HG02610 (cell line): Measurements from ENCODE around the gene MTCH1.

Experiments used
- ATAC-seq: cut with Tn5 transposase; IDR thresholded peaks from one replicate; pipeline ENCODE4 v1.9.1; 2021; ENCODE audit warnings: mild to moderate bottlenecking, moderate library complexity; ENCODE audit not compliant: unreplicated experiment

MTCH1 gene

DNA sequence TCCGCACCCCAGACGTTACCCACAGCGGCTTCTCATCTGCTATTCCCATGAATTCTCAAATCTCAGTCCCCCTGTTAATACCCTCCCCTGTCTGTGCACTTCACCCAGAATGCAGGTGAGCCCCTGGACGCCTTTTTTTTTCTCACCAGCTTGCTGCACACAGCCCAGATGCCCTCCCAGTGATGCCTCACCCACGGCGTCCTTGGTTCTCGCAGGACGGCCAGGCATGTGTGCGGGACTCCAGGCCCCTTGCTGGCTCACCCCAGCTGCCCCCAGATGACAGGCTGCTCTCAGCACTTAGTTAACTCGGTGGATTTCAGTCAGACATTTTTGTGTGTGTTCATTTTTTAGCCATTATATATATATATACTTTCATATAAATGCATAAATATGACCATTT lies 56.8 kb downstream of the MTCH1 start:
- no peak for ATAC-seq

- ATAC-seq, result no peak
Measured at GRCh38 chr6:36928547-36928918, 57.5 kb downstream of the MTCH1 start.

GRCh38 chr6:36927691-36928546 lies 58.1 kb downstream of the MTCH1 start:
- ATAC-seq, result no peak

DNA sequence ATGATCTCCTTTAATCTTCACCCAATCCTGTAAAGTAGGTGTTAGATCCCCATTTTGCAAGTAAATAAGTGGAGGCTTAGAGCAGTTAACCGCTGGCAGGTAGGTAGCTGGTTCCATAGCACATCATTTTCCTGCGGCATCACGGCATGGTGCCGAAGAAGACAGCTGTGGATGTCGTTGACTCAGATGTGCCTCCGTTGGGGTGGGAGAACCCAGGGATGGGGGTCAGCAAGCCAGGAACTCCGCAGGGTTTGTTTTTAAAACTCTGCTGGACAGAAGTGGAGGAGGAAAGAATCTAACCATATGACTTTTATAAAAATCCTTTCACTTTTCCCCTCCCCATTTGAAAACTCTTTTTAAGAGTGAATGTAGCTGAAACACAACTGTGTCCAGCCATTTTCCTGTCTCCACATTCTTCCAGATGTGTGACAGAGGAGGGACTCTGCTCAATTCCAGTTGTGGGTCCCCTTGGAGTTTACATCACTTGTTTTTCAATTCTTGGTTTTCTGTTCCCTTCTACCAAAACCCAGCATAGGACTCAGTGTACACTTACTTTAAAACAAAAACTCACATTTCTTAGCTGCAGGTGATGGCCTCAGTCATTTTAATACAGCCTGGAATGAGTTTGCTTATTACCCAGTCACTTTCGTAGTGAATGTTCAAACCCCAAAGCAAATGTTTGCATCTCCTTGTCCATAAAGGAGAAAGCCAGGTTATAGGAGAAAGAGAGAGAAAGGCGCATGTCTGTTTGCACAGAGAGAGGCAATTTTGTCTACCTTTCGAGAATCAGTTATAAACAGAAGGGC lies 59.1 kb downstream of the MTCH1 start:
- ATAC-seq, result no peak

DNA sequence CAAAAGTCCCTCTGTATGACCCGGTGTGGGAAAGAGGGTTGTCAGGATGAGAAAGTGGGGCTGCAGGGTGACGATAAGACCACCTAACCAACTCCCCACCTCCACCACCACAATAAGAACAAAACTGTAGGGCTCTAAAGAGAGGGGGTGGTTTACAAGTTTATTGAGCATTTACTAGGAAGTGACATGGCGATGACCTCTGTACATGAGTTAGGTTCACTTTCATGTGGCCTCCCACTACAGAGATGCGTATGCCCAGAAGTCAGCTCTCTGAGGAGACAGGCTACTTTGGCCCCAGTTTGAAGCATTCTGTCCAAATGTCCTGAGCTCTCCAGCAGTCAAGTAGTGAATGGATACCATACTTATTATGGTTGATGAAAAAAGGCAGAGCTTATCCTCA lies 60.2 kb downstream of the MTCH1 start:
- ATAC-seq, result no peak

DNA sequence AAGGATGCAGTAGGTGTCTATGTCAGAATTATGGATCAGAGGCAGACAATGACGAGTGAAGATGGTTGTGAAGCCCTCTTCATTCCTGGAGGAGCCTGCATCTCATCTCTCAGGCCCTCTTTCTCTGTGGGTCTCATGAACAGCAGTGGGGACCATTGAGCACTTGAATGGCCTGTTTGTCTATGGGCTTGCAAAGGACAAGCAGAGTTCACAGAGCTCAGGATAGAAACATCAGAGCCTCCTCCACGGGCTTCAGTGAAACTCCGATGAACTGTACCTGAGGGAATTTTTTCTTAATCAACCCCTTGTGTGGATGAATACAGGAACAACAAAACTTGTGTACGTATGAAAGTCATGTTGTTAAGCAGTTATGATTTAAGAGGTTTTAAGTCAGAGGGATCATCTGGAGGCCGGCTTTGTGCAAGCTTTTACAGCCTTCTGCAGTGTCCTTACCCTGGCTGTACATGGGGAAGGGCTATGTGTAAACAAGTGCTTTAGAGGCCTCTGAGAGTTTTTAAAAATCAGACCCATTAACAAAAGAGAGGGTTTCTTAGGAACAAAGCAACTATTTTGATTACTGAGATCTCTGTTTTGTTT lies 61.1 kb downstream of the MTCH1 start:
- no peak for ATAC-seq

DNA sequence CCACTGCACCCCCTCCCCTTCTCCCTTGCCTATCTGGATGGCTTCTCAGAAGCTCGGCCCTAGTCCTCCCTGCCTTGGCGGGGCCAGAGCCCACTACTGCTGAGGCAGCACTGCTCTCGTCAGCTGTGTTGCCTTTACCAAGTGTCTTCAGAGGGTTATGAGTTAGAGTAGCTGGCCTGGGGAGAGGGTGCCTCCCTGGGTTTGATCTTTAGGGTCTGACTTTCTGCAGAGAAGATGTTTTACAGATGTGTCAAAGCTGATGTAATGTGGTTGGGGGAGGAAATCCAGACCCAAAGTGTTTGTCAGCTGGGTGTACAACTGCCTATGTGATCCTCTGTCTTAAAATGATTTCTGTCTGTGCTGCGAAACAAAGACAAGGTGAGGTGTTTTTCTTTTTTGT lies 61.9 kb downstream of the MTCH1 start:
- ATAC-seq, result no peak

GRCh38 chr6:36920546-36920945 lies 65.5 kb downstream of the MTCH1 start:
- ATAC-seq, result no peak

GRCh38 chr6:36920049-36920448 lies 65.9 kb downstream of the MTCH1 start:
- ATAC-seq, result no peak
